ENCODE data around the gene MAN1A1. TPM values are rescaled to one million over a fixed set of nuclear protein-coding genes. Genes with fewer than 3 reads are reported as not detected.

Gene MAN1A1
- total and polyA plus RNA-seq, 2 of the 8 experiments (the other 6 are each of a cell fraction or from before 2014, with no cell fraction given) = 1.8 to 5.4 TPM

- Histone ChIP-seq H3K4ac (replicated peaks; ENCODE audit: insufficient read length, low read depth, low read length) (no peak overlapping the region), H2BK20ac (ENCODE audit: low read length) (no peak overlapping the region), H3K27ac (ENCODE audit: low read depth, low read length) (no peak overlapping the region), H2BK15ac (ENCODE audit: low read length) (no peak overlapping the region), H3K18ac (ENCODE audit: extremely low read depth, low read length) (no peak overlapping the region), H3K4me1 (replicated peaks in 1 of 4; ENCODE audit: control insufficient read depth in 3 of 4, insufficient read depth in 4 of 4, low read length in 3 of 4) (0 out of 7 replicates have a peak, but pooled peaks cover 0 to 2% (median 0%) of the 10 kb centered on the region in 4 experiments), H2BK12ac (ENCODE audit: low read depth, low read length) (no peak overlapping the region), H2AK5ac (ENCODE audit: low read depth, low read length) (no peak overlapping the region), H3K4me3 (ENCODE audit: extremely low read depth in 1 of 4, insufficient read depth in 2 of 4, low read depth in 3 of 4, low read length in 4 of 4) (no peak overlapping the region), H2AFZ (ENCODE audit: low read length) (0 out of 2 replicates have a peak overlapping the region, but pooled peaks have one; percentile 6), H4K8ac (ENCODE audit: extremely low read depth, insufficient read depth, low read length) (no peak overlapping the region), H3K4me2 (ENCODE audit: insufficient read depth in 1 of 2, low read depth in 2 of 2, low read length in 2 of 2) (no peak overlapping the region), H3K56ac (replicated peaks; ENCODE audit: insufficient read length, low read depth, low read length) (no peak overlapping the region), H3K9ac (replicated peaks in 1 of 4; ENCODE audit: extremely low read depth in 1 of 4, low read depth in 3 of 4, low read length in 3 of 4) (no peak overlapping the region), H3K36me3 (ENCODE audit: control insufficient read depth in 2 of 4, insufficient read depth in 4 of 4, low read length in 3 of 4) (no peaks in the 10 kb centered on the region), H3K27me3 (replicated peaks in 1 of 4; ENCODE audit: control insufficient read depth in 3 of 4, extremely low read depth in 1 of 4, insufficient read depth in 3 of 4, low read length in 3 of 4) (no peaks in the 10 kb centered on the region), H3K23me2 (ENCODE audit: low read depth, low read length) (no peaks in the 10 kb centered on the region), H3K79me1 (ENCODE audit: low read depth, low read length) (no peaks in the 10 kb centered on the region), H3K79me2 (ENCODE audit: control insufficient read depth in 1 of 2, insufficient read depth in 2 of 2, low read length in 2 of 2) (no peaks in the 10 kb centered on the region), H4K5ac (ENCODE audit: insufficient read length, low read depth, low read length) (no peak overlapping the region), H2BK5ac (ENCODE audit: low read depth, low read length) (no peak overlapping the region), H4K20me1 (replicated peaks in 1 of 2; ENCODE audit: control insufficient read depth in 1 of 2, insufficient read depth in 2 of 2, low read length in 2 of 2) (no peaks in the 10 kb centered on the region), H3K23ac (ENCODE audit: insufficient read length) (no peak overlapping the region), H3K9me3 (ENCODE audit: insufficient read depth in 2 of 2, low read depth in 1 of 2, low read length in 1 of 2) (no peaks in the 10 kb centered on the region), H4K91ac (replicated peaks; ENCODE audit: insufficient read length, low read length) (no peak overlapping the region), H2BK120ac (replicated peaks; ENCODE audit: low read depth, low read length) (no peak overlapping the region), H3K14ac (ENCODE audit: insufficient read length) (no peak overlapping the region)
- ChIA-PET CTCF (ENCODE audit: partially characterized antibody) (interaction anchor here (0.6 to 1.8 kb wide), 5 partner anchors 12 to 581 kb away, joined by 3 to 4 read pairs (median 3); no protein-coding TSS in a partner anchor), POLR2A (ENCODE audit: partially characterized antibody) (no interaction called here)
- WGBS, 2 experiments (ENCODE audit: extremely low coverage in 1 of 2, insufficient coverage in 1 of 2, insufficient read length in 1 of 2, insufficient replicate concordance in 2 of 2, low coverage in 1 of 2, low lambda C conversion rate in 2 of 2, missing lambda C conversion rate in 1 of 2) = 44% methylated on average over 2 of the region's 2 CpGs; no CpG with 5 or more reads in 1 of the 2 experiments
- DNase-seq (ENCODE audit: low read depth in 1 of 2, low spot score in 2 of 2) = peak in 1 of 2 experiments; percentile 28
- FAIRE-seq = no peak
- TF ChIP-seq SAP30 (IDR thresholded peaks at IDR 0.05; ENCODE audit: insufficient read depth, insufficient replicate concordance, low read length) (no peak), NANOG (IDR thresholded peaks at IDR 0.05; ENCODE audit: insufficient read depth, low read depth, low read length, poor library complexity, severe bottlenecking) (no peak), TEAD4 (IDR thresholded peaks at IDR 0.05; ENCODE audit: low read depth, low read length) (no peak), CTBP2 (IDR thresholded peaks at IDR 0.05; ENCODE audit: borderline replicate concordance, insufficient read depth, insufficient read length, low read length) (no peak), BACH1 (IDR thresholded peaks at IDR 0.05; ENCODE audit: low read length) (no peak), HDAC6 (IDR thresholded peaks at IDR 0.05; ENCODE audit: low read depth, low read length) (no peak), SIRT6 (IDR thresholded peaks at IDR 0.05; ENCODE audit: low read length) (no peak), RNF2 (IDR thresholded peaks at IDR 0.05; ENCODE audit: borderline replicate concordance, low read depth, low read length, missing control alignments, poor library complexity, severe bottlenecking) (no peak), CBX8 (IDR thresholded peaks at IDR 0.05; ENCODE audit: borderline replicate concordance, low read depth, low read length) (no peak), ATF3 (IDR thresholded peaks at IDR 0.05; ENCODE audit: insufficient read depth, low read depth, low read length) (no peak), JUN (IDR thresholded peaks at IDR 0.05; ENCODE audit: low read depth, low read length) (no peak), RXRA (IDR thresholded peaks at IDR 0.05; ENCODE audit: insufficient read depth, low read depth, low read length) (no peak), CEBPB (IDR thresholded peaks at IDR 0.05; ENCODE audit: low read depth, low read length) (no peak), CHD2 (IDR thresholded peaks at IDR 0.05; ENCODE audit: low read length) (no peak)
These were observed 204.4 kb downstream of the MAN1A1 start for GRCh38 chr6:119145111-119145510.
